ENCODE measurements around the gene EEF1A2.

Gene EEF1A2

GRCh38 chr20:63509088-63509564, 10.2 kb upstream of the EEF1A2 start:
- Histone ChIP-seq H3K36me3 (ENCODE audit: control insufficient read depth in 5 of 5, insufficient read depth in 5 of 5, low read length in 5 of 5) (no peaks in the 10 kb centered on the region), H3K4me1 (ENCODE audit: control insufficient read depth in 5 of 5, insufficient read depth in 5 of 5, low read length in 5 of 5) (no peaks in the 10 kb centered on the region), H3K9ac (ENCODE audit: low read length in 5 of 5) (no peak overlapping the region), H3K4me3 (ENCODE audit: low read depth in 1 of 5, low read length in 5 of 5) (no peak overlapping the region), H3K27ac (ENCODE audit: low read depth, low read length) (no peak overlapping the region), H3K27me3 (ENCODE audit: control insufficient read depth in 5 of 5, insufficient read depth in 4 of 5, low read length in 5 of 5) (peaks cover 9 to 16% (median 13%) of the 10 kb centered on the region in 5 donors), H3K9me3 (ENCODE audit: control insufficient read depth in 5 of 5, low read length in 5 of 5) (peaks cover 0 to 21% (median 18%) of the 10 kb centered on the region in 5 donors)

- Histone ChIP-seq H3K27ac (ENCODE audit: low read depth, low read length) (no peak overlapping the region), H3K9ac (ENCODE audit: low read length in 5 of 5) (no peak overlapping the region), H3K27me3 (ENCODE audit: control insufficient read depth in 5 of 5, insufficient read depth in 4 of 5, low read length in 5 of 5) (peaks cover 9 to 18% (median 15%) of the 10 kb centered on the region in 5 donors), H3K9me3 (ENCODE audit: control insufficient read depth in 5 of 5, low read length in 5 of 5) (peaks cover 0 to 24% (median 18%) of the 10 kb centered on the region in 5 donors), H3K36me3 (ENCODE audit: control insufficient read depth in 5 of 5, insufficient read depth in 5 of 5, low read length in 5 of 5) (no peaks in the 10 kb centered on the region), H3K4me3 (ENCODE audit: low read depth in 1 of 5, low read length in 5 of 5) (no peak overlapping the region), H3K4me1 (ENCODE audit: control insufficient read depth in 5 of 5, insufficient read depth in 5 of 5, low read length in 5 of 5) (no peaks in the 10 kb centered on the region)
These were observed 9.3 kb upstream of the EEF1A2 start for GRCh38 chr20:63508072-63508768.

- Histone ChIP-seq H3K36me3 (ENCODE audit: control insufficient read depth in 5 of 5, insufficient read depth in 5 of 5, low read length in 5 of 5) (no peaks in the 10 kb centered on the region), H3K27me3 (ENCODE audit: control insufficient read depth in 5 of 5, insufficient read depth in 4 of 5, low read length in 5 of 5) (peaks cover 17 to 25% (median 24%) of the 10 kb centered on the region in 5 donors)
These were observed 8.3 kb upstream of the EEF1A2 start for GRCh38 chr20:63507083-63507743.

GRCh38 chr20:63505723-63506122, 6.8 kb upstream of the EEF1A2 start:
- Histone ChIP-seq H3K27me3 (ENCODE audit: control insufficient read depth in 5 of 5, insufficient read depth in 4 of 5, low read length in 5 of 5) (peaks cover 15 to 33% (median 28%) of the 10 kb centered on the region in 5 donors), H3K4me1 (ENCODE audit: control insufficient read depth in 5 of 5, insufficient read depth in 5 of 5, low read length in 5 of 5) (no peaks in the 10 kb centered on the region), H3K9ac (ENCODE audit: low read length in 5 of 5) (no peak overlapping the region), H3K27ac (ENCODE audit: low read depth, low read length) (no peak overlapping the region), H3K4me3 (ENCODE audit: low read depth in 1 of 5, low read length in 5 of 5) (no peak overlapping the region), H3K9me3 (ENCODE audit: control insufficient read depth in 5 of 5, low read length in 5 of 5) (peaks cover 0 to 24% (median 18%) of the 10 kb centered on the region in 5 donors), H3K36me3 (ENCODE audit: control insufficient read depth in 5 of 5, insufficient read depth in 5 of 5, low read length in 5 of 5) (no peaks in the 10 kb centered on the region)

More at GRCh38 chr20:63507083-63507743, 8.3 kb upstream of the EEF1A2 start:
- Histone ChIP-seq H3K9ac (ENCODE audit: low read length in 5 of 5) (no peak overlapping the region), H3K4me3 (ENCODE audit: low read depth in 1 of 5, low read length in 5 of 5) (no peak overlapping the region), H3K27ac (ENCODE audit: low read depth, low read length) (no peak overlapping the region), H3K9me3 (ENCODE audit: control insufficient read depth in 5 of 5, low read length in 5 of 5) (peaks cover 0 to 24% (median 18%) of the 10 kb centered on the region in 5 donors), H3K4me1 (ENCODE audit: control insufficient read depth in 5 of 5, insufficient read depth in 5 of 5, low read length in 5 of 5) (no peaks in the 10 kb centered on the region)

- Histone ChIP-seq H3K9ac (ENCODE audit: low read length in 5 of 5) (no peak overlapping the region), H3K4me3 (ENCODE audit: low read depth in 1 of 5, low read length in 5 of 5) (no peak overlapping the region), H3K27me3 (ENCODE audit: control insufficient read depth in 5 of 5, insufficient read depth in 4 of 5, low read length in 5 of 5) (peaks cover 16 to 37% (median 29%) of the 10 kb centered on the region in 5 donors), H3K27ac (ENCODE audit: low read depth, low read length) (no peak overlapping the region), H3K9me3 (ENCODE audit: control insufficient read depth in 5 of 5, low read length in 5 of 5) (peaks cover 0 to 24% (median 18%) of the 10 kb centered on the region in 5 donors), H3K4me1 (ENCODE audit: control insufficient read depth in 5 of 5, insufficient read depth in 5 of 5, low read length in 5 of 5) (no peaks in the 10 kb centered on the region), H3K36me3 (ENCODE audit: control insufficient read depth in 5 of 5, insufficient read depth in 5 of 5, low read length in 5 of 5) (no peaks in the 10 kb centered on the region)
These were observed 6.4 kb upstream of the EEF1A2 start for GRCh38 chr20:63505281-63505680.

GRCh38 chr20:63504642-63505041, 5.8 kb upstream of the EEF1A2 start:
- no peak overlapping the region for H3K4me3 ChIP-seq (ENCODE audit: low read depth in 1 of 5, low read length in 5 of 5)
- H3K27me3 ChIP-seq (ENCODE audit: control insufficient read depth in 5 of 5, insufficient read depth in 4 of 5, low read length in 5 of 5): peaks cover 23 to 43% (median 36%) of the 10 kb centered on the region in 5 donors
- H3K4me1 ChIP-seq (ENCODE audit: control insufficient read depth in 5 of 5, insufficient read depth in 5 of 5, low read length in 5 of 5): peaks cover 0 to under 1% (median 0%) of the 10 kb centered on the region in 5 donors
- peaks cover 0 to 24% (median 18%) of the 10 kb centered on the region in 5 donors for H3K9me3 ChIP-seq (ENCODE audit: control insufficient read depth in 5 of 5, low read length in 5 of 5)
- H3K9ac ChIP-seq (ENCODE audit: low read length in 5 of 5): no peak overlapping the region
- H3K36me3 ChIP-seq (ENCODE audit: control insufficient read depth in 5 of 5, insufficient read depth in 5 of 5, low read length in 5 of 5): no peaks in the 10 kb centered on the region
- no peak overlapping the region for H3K27ac ChIP-seq (ENCODE audit: low read depth, low read length)

GRCh38 chr20:63503524-63503923, 4.6 kb upstream of the EEF1A2 start:
- H3K9me3 ChIP-seq (ENCODE audit: control insufficient read depth in 5 of 5, low read length in 5 of 5): peaks cover 0 to 24% (median 18%) of the 10 kb centered on the region in 5 donors
- H3K9ac ChIP-seq (ENCODE audit: low read length in 5 of 5): no peak overlapping the region
- H3K4me3 ChIP-seq (ENCODE audit: low read depth in 1 of 5, low read length in 5 of 5): no peak overlapping the region
- peaks cover 0 to 5% (median 5%) of the 10 kb centered on the region in 5 donors for H3K4me1 ChIP-seq (ENCODE audit: control insufficient read depth in 5 of 5, insufficient read depth in 5 of 5, low read length in 5 of 5)
- H3K27ac ChIP-seq (ENCODE audit: low read depth, low read length): no peak overlapping the region
- peaks cover 26 to 42% (median 36%) of the 10 kb centered on the region in 5 donors for H3K27me3 ChIP-seq (ENCODE audit: control insufficient read depth in 5 of 5, insufficient read depth in 4 of 5, low read length in 5 of 5)
- no peaks in the 10 kb centered on the region for H3K36me3 ChIP-seq (ENCODE audit: control insufficient read depth in 5 of 5, insufficient read depth in 5 of 5, low read length in 5 of 5)

GRCh38 chr20:63502671-63503172, 3.8 kb upstream of the EEF1A2 start:
- Histone ChIP-seq H3K36me3 (ENCODE audit: control insufficient read depth in 5 of 5, insufficient read depth in 5 of 5, low read length in 5 of 5) (no peaks in the 10 kb centered on the region), H3K9me3 (ENCODE audit: control insufficient read depth in 5 of 5, low read length in 5 of 5) (peaks cover 0 to 24% (median 18%) of the 10 kb centered on the region in 5 donors), H3K9ac (ENCODE audit: low read length in 5 of 5) (no peak overlapping the region), H3K4me3 (ENCODE audit: low read depth in 1 of 5, low read length in 5 of 5) (no peak overlapping the region), H3K27ac (ENCODE audit: low read depth, low read length) (no peak overlapping the region), H3K27me3 (ENCODE audit: control insufficient read depth in 5 of 5, insufficient read depth in 4 of 5, low read length in 5 of 5) (peaks cover 29 to 47% (median 40%) of the 10 kb centered on the region in 5 donors), H3K4me1 (ENCODE audit: control insufficient read depth in 5 of 5, insufficient read depth in 5 of 5, low read length in 5 of 5) (peaks cover 0 to 10% (median 5%) of the 10 kb centered on the region in 5 donors)

GRCh38 chr20:63501818-63502670, 3.2 kb upstream of the EEF1A2 start:
- Histone ChIP-seq H3K4me1 (ENCODE audit: control insufficient read depth in 5 of 5, insufficient read depth in 5 of 5, low read length in 5 of 5) (peaks cover 0 to 10% (median 5%) of the 10 kb centered on the region in 5 donors), H3K9me3 (ENCODE audit: control insufficient read depth in 5 of 5, low read length in 5 of 5) (peaks cover 0 to 24% (median 18%) of the 10 kb centered on the region in 5 donors), H3K27ac (ENCODE audit: low read depth, low read length) (no peak overlapping the region), H3K27me3 (ENCODE audit: control insufficient read depth in 5 of 5, insufficient read depth in 4 of 5, low read length in 5 of 5) (peaks cover 33 to 53% (median 44%) of the 10 kb centered on the region in 5 donors), H3K4me3 (ENCODE audit: low read depth in 1 of 5, low read length in 5 of 5) (no peak overlapping the region), H3K9ac (ENCODE audit: low read length in 5 of 5) (no peak overlapping the region), H3K36me3 (ENCODE audit: control insufficient read depth in 5 of 5, insufficient read depth in 5 of 5, low read length in 5 of 5) (no peaks in the 10 kb centered on the region)

Measured in subcutaneous abdominal adipose tissue (tissue), 5 donors.